Endothelial cell of umbilical vein (primary cell): ENCODE measurements around the gene NAPA.

Experiments used
- CTCF ChIP-seq, 2 donors: IDR thresholded peaks; 1 replicate in 1 of 2; 2 replicates in 1 of 2; pipeline ENCODE4 v1.5.1; 2011; ENCODE audit warnings: low read length in 2 of 2, mild to moderate bottlenecking in 2 of 2, moderate library complexity in 2 of 2, control low read depth in 1 of 2, inconsistent platforms in 1 of 2, low read depth in 1 of 2; ENCODE audit not compliant: insufficient read depth in 1 of 2; ENCODE audit errors: extremely low read depth in 1 of 2
- POLR2A ChIP-seq: IDR thresholded peaks from 2 replicates; pipeline ENCODE4 v1.6.1; 2012; ENCODE audit warnings: low read depth, mild to moderate bottlenecking, control low read depth, low read length
- POLR2AphosphoS5 ChIP-seq: IDR thresholded peaks from 2 replicates; pipeline ENCODE4 v1.6.1; 2012; ENCODE audit warnings: low read depth, mild to moderate bottlenecking, control low read depth, low read length, moderate library complexity; ENCODE audit not compliant: insufficient read depth
- TF ChIP-seq, protein P1 (sequence below): IDR thresholded peaks from 2 replicates; pipeline ENCODE4 v1.6.1; 2011; ENCODE audit not compliant: insufficient read depth, insufficient read length

- TF ChIP-seq POLR2A (no peak), CTCF (IDR thresholded peaks at IDR 0.05; ENCODE audit: extremely low read depth in 1 of 2, insufficient read depth in 1 of 2, low read depth in 1 of 2, low read length in 2 of 2) (no peak), POLR2AphosphoS5 (no peak)
- TF ChIP-seq, protein P1, sequence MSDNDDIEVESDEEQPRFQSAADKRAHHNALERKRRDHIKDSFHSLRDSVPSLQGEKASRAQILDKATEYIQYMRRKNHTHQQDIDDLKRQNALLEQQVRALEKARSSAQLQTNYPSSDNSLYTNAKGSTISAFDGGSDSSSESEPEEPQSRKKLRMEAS, result no peak
Measured at GRCh38 chr19:47518139-47518538, 3.3 kb upstream of the NAPA start.
